HL-60 (cell line): ENCODE data around the gene NSRP1.

Experiments used
- GABPA ChIP-seq: IDR thresholded peaks from 2 replicates; pipeline ENCODE4 v1.6.1; 2012; ENCODE audit warnings: low read depth
- POLR2AphosphoS5 ChIP-seq: IDR thresholded peaks from 2 replicates; pipeline ENCODE4 v1.6.1; 2012; ENCODE audit warnings: low read depth
- SPI1 ChIP-seq: IDR thresholded peaks from 2 replicates; pipeline ENCODE4 v1.6.1; 2012; ENCODE audit warnings: low read depth, mild to moderate bottlenecking, borderline replicate concordance
- TF ChIP-seq, protein P1 (sequence below): IDR thresholded peaks from one replicate; pipeline ENCODE4 v1.5.1; 2011; ENCODE audit warnings: low read length, control low read depth, inconsistent platforms; ENCODE audit not compliant: insufficient read depth
- TF ChIP-seq, protein P2 (sequence below): IDR thresholded peaks from 2 replicates; pipeline ENCODE4 v1.6.1; 2012; ENCODE audit warnings: low read depth; ENCODE audit not compliant: insufficient replicate concordance

DNA sequence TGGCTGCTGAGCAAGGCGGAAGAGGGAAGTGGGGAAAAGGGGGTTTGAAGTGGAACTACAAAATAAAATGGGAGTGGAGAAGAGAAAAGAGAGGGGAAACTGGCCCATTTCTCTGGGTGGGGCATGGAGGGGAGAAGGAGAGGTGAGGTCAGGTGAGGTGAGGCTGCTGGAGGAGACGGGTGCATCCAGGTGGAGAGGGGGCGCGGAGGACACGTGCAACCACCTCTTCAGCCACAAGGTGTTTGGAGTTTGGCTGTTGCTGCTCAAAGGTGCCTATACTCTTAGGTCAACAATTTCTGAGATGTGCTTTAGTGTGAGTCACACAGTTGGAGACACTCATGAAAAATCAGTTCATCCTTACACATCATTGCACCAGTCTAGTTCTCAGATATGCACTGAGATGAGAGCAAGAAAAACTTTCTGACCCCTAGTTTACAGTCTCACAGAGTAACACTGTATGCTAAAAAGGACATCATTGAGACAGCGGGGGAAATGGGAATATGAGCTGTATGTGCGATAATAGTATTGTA is 114.0 kb downstream of the NSRP1 start:
- TF ChIP-seq, protein P1, sequence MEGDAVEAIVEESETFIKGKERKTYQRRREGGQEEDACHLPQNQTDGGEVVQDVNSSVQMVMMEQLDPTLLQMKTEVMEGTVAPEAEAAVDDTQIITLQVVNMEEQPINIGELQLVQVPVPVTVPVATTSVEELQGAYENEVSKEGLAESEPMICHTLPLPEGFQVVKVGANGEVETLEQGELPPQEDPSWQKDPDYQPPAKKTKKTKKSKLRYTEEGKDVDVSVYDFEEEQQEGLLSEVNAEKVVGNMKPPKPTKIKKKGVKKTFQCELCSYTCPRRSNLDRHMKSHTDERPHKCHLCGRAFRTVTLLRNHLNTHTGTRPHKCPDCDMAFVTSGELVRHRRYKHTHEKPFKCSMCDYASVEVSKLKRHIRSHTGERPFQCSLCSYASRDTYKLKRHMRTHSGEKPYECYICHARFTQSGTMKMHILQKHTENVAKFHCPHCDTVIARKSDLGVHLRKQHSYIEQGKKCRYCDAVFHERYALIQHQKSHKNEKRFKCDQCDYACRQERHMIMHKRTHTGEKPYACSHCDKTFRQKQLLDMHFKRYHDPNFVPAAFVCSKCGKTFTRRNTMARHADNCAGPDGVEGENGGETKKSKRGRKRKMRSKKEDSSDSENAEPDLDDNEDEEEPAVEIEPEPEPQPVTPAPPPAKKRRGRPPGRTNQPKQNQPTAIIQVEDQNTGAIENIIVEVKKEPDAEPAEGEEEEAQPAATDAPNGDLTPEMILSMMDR = no peak
- TF ChIP-seq POLR2AphosphoS5 (no peak), GABPA (no peak), SPI1 (no peak)
- TF ChIP-seq, protein P2, sequence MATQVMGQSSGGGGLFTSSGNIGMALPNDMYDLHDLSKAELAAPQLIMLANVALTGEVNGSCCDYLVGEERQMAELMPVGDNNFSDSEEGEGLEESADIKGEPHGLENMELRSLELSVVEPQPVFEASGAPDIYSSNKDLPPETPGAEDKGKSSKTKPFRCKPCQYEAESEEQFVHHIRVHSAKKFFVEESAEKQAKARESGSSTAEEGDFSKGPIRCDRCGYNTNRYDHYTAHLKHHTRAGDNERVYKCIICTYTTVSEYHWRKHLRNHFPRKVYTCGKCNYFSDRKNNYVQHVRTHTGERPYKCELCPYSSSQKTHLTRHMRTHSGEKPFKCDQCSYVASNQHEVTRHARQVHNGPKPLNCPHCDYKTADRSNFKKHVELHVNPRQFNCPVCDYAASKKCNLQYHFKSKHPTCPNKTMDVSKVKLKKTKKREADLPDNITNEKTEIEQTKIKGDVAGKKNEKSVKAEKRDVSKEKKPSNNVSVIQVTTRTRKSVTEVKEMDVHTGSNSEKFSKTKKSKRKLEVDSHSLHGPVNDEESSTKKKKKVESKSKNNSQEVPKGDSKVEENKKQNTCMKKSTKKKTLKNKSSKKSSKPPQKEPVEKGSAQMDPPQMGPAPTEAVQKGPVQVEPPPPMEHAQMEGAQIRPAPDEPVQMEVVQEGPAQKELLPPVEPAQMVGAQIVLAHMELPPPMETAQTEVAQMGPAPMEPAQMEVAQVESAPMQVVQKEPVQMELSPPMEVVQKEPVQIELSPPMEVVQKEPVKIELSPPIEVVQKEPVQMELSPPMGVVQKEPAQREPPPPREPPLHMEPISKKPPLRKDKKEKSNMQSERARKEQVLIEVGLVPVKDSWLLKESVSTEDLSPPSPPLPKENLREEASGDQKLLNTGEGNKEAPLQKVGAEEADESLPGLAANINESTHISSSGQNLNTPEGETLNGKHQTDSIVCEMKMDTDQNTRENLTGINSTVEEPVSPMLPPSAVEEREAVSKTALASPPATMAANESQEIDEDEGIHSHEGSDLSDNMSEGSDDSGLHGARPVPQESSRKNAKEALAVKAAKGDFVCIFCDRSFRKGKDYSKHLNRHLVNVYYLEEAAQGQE = no peak
